Erythroblast (primary cell): ENCODE results near the gene BRSK1.

Source experiments
- DNase-seq, 2 experiments: peaks; one replicate each; lab custom pipeline; 2025; lab: John Stamatoyannopoulos, UW
- GATA1 ChIP-seq: IDR thresholded peaks from 2 replicates; pipeline ENCODE4 v1.6.1; 2011; ENCODE audit warnings: low read depth, mild to moderate bottlenecking, control low read depth, low read length, moderate library complexity
- POLR2A ChIP-seq: IDR thresholded peaks from 2 replicates; pipeline ENCODE4 v1.6.1; 2011; ENCODE audit warnings: mild to moderate bottlenecking, low read length

BRSK1 gene

DNA sequence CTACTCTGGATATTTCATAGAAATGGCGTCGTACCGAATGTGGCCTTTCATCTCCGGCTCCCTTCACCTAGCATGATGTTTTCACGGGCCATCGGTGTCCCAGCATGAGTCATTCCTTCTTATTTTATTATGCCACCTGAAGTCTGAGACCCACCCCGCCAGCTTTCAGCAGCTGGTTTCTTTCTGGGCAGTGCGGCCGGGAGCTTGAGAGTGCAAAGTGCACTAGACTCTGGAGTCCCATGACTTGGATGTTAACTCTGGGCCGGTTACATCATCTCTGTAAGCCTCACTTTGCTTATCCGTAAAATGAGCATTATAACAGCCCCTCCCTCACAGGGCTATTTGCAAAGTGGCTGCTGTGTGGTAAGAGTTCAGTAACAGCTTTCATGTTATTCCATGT is 50.1 kb downstream of the BRSK1 start:
- no peak for DNase-seq
- TF ChIP-seq GATA1 (no peak), POLR2A (no peak)

DNA sequence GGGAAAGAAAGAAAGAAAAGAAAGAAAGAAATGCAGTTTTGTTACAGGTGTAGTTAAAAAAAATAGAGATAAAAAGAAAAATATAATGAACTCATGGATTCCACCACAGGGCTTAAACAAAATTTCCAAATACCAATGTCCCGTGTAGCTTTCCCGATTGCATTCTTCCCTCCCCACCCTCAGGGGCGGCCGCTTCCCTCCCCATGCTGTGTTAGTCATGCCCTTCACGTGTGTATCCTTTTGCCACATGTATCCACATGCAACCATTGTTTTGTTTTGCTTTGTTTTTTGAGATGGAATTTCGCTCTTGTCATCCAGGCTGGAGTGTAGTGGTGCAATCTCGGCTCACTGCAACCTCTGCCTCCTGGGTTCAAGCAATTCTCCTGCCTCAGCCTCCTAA is 52.3 kb downstream of the BRSK1 start:
- no peak for TF ChIP-seq POLR2A
- TF ChIP-seq GATA1: no peak

DNA sequence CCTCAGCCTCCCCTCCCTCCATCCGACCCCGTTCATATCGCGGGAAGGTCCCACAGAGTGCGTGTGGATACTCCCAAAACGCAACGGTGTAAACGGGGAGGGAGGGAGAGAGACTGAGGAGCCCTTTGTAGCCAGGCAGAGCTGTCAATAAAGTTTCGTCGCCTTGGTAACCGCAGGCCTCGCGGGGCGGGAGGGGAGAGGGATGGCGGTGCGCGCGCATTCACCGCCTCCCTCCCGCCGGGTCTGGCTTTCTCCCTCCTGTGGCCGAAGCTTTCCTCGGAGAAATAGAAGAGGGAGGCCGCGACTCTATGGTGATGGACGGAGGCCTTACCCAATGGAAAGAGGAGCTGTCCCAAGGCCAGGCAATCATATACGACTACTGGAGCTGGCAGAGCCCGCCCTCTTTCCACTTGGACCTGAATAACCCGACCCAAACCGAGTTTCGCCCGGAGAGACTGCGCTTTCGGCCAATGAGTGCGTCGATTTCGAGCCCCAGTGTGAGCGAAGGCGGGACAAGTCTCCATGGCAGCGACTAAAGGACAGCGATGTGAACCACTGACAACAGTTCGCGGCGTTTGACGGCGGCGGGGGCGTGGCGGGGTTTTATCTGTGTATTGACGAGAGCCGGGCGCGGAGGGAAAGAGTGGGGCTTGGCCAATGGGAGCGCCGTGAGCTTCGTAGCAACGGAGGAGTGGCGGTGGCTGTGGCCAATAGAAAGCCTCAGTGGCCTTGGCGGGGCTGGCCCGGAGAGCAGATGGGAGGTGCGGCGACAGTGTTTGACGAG is 55.5 kb downstream of the BRSK1 start, which contains the start of gene KMT5C:
Gene KMT5C (plus strand): TSS at position 772 of the 784 bp plus-strand sequence. CDS start 2,061 bp downstream, outside the sequence.
- TF ChIP-seq POLR2A: peak; percentile 82
- TF ChIP-seq GATA1: no peak
- peak; percentile 100 for DNase-seq

More for the DNA sequence above, 52.3 kb downstream of the BRSK1 start:
- DNase-seq: no peak

DNA sequence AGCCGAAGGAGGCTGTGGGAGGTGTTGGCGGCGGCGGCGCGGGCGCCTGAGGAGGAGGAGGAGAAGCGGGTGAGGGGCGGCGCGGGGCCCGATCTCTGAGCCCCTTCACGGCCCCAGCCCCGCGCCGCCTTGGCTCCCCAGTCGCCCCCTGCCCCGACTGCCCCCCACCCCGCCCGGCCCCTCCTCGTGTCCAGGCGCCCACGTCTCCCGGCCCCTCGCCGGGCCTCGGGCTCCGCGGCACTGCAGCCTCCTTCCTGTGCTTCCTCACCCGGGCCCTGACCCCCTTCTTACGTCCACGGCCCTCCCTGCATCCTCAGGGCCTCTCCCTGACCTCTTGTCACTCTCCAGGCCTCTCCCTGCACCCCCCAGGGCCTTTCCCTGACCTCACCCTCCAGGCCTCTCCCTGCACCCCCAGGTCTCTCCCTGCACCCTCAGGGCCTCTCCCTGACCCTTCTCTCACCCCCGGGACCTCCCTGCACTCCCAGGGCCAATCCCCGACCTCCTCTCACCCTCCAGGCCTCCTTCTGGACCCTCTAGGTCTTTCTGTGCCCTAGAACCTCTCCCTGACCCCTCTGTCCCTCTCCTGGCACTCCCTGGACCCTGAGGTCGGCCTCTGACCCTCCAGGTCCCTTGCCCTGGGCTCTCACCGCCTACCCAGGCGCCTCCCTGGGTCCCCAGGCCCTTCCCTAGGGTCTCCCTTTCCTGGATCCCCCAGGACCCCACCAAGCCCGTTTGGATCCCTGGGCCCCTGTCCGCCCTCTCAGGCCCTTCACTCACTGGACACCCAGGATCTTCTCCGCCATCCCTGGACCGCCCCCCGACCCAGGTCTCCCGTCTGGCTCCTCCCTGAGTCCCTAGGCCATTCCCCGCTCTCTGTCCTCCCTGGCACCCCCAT is 56.3 kb downstream of the BRSK1 start:
- peak; percentile 4 for TF ChIP-seq POLR2A
- TF ChIP-seq GATA1: no peak
- peak; percentile 74 to 77 for DNase-seq

DNA sequence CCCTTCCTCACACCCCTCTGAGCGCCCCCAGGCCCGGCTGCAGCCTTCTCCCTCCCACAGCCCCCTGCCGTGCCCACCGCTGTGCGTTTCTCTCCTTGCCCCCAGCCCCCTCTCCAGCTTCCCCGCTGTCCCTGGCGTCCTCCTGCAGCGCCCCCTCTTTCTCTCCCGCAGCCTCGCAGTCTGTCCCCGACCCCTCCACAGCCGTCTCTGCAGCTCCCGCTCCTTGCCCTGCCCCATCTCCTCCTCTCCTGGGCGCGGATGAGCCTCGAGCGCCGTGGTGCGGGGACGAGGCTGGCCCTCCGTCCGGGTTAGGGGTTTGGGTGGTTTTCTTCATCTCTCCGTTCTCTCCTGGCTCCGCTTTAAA is 57.0 kb downstream of the BRSK1 start:
- no peak for TF ChIP-seq POLR2A
- TF ChIP-seq GATA1: no peak
- peak; percentile 50 to 68 for DNase-seq

DNA sequence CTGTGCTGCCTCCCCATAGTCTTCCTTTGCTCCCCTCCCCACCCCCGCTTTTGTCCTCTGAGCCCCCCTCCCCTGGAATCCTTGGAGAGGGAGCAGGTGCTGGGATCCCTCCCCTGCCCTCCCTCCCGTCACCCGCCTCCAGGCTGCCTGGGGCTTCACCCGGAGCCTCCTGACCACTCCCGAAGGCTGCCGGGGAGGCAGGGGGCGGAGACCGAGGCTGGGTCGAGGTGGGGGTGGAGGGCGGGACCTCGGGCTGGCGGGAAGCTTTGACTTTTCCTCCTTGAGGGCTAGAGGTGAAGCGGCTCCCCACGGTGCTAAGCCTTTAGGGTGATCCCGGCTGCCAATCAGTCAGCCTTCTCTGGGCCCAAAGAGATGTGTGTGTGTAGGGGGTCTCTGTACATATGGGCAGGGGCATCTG is 57.4 kb downstream of the BRSK1 start:
- no peak for TF ChIP-seq GATA1
- TF ChIP-seq POLR2A: no peak
- DNase-seq: peak; percentile 75 to 84

DNA sequence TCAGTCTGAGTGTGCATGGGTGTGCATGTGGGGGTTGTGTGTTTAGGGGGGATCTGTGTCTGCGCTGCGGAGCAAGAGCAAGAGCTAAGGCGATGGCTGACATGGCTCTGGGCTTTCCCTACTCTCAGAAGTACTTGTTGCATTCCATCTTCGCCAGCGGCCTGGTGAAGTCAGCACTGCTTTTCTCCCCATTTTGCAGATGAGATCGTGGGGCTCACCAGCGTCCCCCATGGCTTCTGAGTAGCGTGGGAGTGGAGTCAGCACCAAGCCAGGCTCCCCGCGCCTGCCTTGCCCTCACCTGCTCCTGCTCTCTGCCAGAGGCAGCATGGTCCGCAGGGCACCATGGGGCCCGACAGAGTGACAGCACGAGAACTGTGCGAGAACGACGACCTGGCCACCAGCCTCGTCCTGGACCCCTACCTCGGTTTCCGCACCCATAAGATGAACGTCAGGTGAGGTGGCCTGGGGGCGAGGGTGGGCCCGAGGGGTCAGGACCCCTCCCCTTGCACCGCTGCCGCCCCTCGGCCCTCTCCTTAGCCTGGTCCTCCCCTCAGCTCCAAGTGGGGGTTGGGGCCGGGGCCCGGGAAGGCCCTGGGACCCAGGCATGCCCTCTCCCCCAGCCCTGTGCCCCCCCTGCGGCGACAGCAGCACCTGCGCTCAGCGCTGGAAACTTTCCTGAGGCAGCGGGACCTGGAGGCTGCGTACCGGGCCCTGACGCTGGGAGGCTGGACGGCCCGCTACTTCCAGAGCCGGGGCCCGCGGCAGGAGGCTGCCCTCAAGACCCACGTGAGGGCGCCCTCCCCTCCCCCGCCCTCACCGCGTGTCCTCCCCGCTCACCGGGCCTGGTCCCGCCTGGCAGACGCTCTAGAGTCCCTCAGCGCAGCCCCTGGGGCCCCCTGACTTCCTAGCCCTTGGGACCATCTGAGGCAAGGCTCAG is 58.1 kb downstream of the BRSK1 start:
- no peak for DNase-seq
- TF ChIP-seq POLR2A (no peak), GATA1 (no peak)

DNA sequence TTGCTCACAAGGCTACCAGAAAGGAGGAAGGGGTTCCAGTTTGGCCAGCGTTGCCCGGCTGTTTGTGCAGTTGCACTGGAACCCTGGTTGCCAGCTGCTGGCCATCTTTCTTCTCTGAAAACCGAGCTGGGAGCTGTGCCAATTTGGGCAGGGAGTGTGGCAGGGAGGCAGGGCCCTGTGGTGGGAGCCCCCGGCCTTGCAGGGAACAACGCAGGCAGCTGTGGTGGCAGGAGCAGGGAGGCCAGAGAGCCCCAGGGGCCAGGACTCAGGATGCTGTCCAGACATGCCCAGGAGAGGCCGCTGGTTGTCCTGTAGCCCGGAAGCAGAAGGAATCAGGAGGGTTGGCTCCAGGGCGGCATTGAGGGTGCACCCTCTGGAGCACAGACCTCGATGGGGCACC is 60.6 kb downstream of the BRSK1 start:
- TF ChIP-seq POLR2A: no peak
- no peak for TF ChIP-seq GATA1
- DNase-seq: no peak

DNA sequence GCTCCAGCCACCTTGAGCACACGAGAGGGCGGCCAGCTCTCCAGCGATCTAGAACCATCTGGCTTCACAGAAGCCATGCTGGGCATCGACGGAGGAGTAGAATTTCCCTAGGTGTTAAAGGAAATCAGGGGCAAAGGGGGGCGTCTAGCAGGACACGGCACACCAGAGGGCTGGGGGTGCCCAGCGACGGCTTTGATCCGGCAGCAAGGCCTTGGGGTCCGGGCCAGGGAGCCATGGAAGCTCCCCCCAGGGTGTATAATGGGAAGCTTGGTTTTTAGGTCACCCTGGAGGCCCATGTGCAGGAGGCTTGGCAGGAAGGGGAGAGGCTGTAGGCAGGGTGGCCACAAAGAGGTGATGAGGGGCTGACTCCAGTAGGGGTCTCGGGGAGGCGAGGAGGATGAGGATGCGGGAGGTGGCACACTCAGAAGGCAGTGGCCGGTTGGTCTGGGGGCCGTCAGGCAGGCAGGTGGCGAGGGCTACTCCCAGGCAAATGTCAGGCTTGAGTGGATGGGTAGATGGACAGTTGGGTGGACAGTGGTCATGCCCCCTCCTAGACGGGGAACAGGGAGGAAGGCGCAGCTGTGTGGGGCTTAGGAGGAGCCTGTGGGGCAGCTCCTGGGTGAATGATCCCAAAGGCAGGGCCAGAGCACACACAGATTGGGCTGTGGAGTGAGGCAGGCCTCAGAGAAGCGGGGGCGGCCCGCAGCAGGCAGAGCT is 61.5 kb downstream of the BRSK1 start:
- no peak for DNase-seq
- TF ChIP-seq GATA1: no peak
- TF ChIP-seq POLR2A: no peak

DNA sequence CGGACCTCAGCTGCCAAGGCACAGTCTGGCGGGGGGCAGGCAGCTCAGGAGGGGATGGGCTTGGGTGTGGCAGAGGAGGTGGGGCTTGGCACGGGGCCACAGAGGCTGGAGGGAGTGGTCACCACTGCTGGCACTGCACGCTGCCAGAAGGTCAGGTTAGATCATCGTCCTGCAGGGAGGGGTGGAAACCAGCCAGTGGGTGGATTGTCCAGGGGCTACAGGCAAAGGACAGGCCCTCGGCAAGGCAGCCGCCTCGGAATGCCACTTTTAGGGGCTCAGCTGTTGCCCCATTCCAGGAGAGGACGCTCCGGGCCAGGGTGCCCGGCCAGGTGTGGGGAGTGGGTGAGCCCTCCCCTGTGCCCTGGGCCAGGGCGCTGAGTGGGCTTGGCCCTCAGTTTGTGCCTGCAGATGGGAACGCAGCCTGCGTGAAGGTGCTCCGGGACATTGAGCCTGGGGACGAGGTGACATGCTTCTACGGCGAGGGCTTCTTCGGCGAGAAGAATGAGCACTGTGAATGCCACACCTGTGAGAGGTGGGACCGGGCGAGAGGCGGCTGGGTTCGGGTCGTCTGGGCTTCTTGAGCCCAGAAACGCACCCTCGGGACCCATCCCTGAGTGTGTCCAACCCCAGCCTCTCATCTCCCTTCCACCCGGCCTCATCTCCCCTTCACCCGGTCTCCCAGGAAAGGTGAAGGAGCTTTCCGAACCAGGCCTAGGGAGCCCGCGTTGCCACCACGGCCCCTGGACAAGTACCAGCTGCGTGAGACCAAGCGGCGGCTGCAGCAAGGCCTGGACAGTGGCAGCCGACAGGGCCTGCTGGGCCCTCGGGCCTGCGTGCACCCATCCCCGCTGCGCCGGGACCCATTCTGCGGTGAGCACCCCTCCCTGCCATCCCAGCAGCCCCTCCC is 62.3 kb downstream of the BRSK1 start:
- TF ChIP-seq POLR2A: no peak
- TF ChIP-seq GATA1: no peak
- peak; percentile 89 to 92 for DNase-seq

DNA sequence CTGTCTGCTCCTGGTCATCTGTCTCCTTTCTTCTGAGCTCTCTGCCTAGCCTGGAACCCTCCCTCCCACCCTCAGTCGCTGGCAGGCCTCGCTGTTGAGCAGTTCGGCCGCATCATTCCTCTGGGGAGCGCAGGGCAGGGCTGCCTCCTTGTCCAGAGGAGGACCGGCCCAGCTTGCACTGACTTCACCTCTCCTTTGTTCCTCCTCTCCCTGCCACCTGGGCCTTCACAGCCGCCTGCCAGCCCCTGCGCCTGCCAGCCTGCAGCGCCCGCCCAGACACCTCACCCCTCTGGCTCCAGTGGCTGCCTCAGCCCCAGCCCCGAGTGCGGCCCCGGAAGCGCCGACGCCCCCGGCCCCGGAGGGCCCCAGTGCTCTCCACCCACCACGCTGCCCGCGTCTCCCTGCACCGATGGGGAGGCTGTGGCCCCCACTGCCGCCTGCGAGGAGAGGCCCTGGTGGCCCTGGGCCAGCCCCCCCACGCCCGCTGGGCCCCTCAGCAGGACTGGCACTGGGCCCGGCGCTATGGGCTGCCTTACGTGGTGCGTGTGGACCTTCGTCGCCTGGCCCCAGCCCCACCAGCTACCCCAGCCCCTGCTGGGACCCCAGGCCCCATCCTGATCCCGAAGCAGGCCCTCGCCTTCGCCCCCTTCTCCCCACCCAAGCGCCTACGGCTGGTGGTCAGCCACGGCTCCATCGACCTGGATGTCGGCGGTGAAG is 63.1 kb downstream of the BRSK1 start:
- TF ChIP-seq POLR2A (no peak), GATA1 (no peak)
- DNase-seq: no peak
